GM19035 (cell line): ENCODE measurements around the gene ABL2.

Experiments
- ATAC-seq: cut with Tn5 transposase; IDR thresholded peaks from one replicate; pipeline ENCODE4 v1.9.1; 2021; ENCODE audit not compliant: unreplicated experiment

Gene ABL2

GRCh38 chr1:179058487-179059483 lies 170.7 kb downstream of the ABL2 start:
- no peak for ATAC-seq

- ATAC-seq, result no peak
Measured at GRCh38 chr1:179055937-179056336, 173.5 kb downstream of the ABL2 start.

GRCh38 chr1:179053486-179053885 lies 176.0 kb downstream of the ABL2 start:
- ATAC-seq, result no peak

GRCh38 chr1:179052776-179053175 lies 176.7 kb downstream of the ABL2 start:
- no peak for ATAC-seq
